Mesothelial cell of epicardium (in vitro differentiated cells): ENCODE data around the gene PDK4. TPM values are rescaled to one million over a fixed set of nuclear protein-coding genes. Genes with fewer than 3 reads are reported as not detected.

ENCODE experiments used
- DNase-seq, 2 experiments: peaks; one replicate each; pipeline ENCODE4 v3.0.0; 2021; ENCODE audit warnings: low spot score in 2 of 2; ENCODE audit not compliant: unreplicated experiment in 2 of 2
- H3K27ac Mint-ChIP-seq: 2 replicates; pipeline ENCODE4 v1.8.0; 2021; ENCODE audit warnings: mixed read lengths
- H3K27me3 Mint-ChIP-seq: 2 replicates; pipeline ENCODE4 v1.8.0; 2021; ENCODE audit warnings: low read depth, mixed read lengths
- H3K36me3 Mint-ChIP-seq: 2 replicates; pipeline ENCODE4 v1.8.0; 2021; ENCODE audit warnings: mixed read lengths
- H3K4me1 Mint-ChIP-seq: 2 replicates; pipeline ENCODE4 v1.8.0; 2021; ENCODE audit warnings: mixed read lengths
- H3K4me3 Mint-ChIP-seq: 2 replicates; pipeline ENCODE4 v1.8.0; 2021; ENCODE audit warnings: mild to moderate bottlenecking, moderate library complexity, mixed read lengths
- H3K9me3 Mint-ChIP-seq: 2 replicates; pipeline ENCODE4 v1.8.0; 2021; ENCODE audit warnings: mixed read lengths
- total RNA-seq: library from RNA; stranded (reverse); gene quantifications from 3 replicates; pipeline ENCODE4 v1.2.1, GENCODE V29; 2021
- TF ChIP-seq, protein P1 (sequence below): fragments of 200-600 bp; sonication (generic); IDR thresholded peaks from one replicate; pipeline ENCODE4 v1.5.0; 2021; ENCODE audit warnings: antibody characterized with exemption; ENCODE audit not compliant: unreplicated experiment

The PDK4 gene
- total RNA-seq, 1 donor from 2014 or later: 0.98 TPM

DNA sequence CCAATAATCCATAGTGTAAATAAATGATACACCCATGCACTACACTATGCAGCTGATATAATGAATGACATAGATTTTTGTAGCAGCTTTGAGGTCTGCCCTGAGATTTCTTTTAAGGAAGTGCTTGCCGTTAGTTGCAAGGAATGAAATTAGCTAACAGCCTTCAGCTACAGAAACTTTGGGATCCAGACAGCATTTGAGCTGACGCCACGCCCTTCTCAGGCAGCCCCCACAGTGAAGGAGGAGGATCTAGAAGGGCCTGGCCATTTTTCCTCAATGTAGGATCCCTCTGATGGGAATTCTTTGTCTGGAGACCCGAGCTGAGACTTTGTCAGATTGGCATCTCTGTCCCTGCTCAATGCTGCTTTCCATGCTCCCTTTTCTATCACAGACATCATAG lies 6.1 kb upstream of the PDK4 start:
- no peak for DNase-seq
- no peak overlapping the region for H3K4me3 Mint-ChIP-seq
- H3K9me3 Mint-ChIP-seq: peaks cover 11% of the 10 kb centered on the region
- H3K27me3 Mint-ChIP-seq: peaks cover 11% of the 10 kb centered on the region
- TF ChIP-seq, protein P1, sequence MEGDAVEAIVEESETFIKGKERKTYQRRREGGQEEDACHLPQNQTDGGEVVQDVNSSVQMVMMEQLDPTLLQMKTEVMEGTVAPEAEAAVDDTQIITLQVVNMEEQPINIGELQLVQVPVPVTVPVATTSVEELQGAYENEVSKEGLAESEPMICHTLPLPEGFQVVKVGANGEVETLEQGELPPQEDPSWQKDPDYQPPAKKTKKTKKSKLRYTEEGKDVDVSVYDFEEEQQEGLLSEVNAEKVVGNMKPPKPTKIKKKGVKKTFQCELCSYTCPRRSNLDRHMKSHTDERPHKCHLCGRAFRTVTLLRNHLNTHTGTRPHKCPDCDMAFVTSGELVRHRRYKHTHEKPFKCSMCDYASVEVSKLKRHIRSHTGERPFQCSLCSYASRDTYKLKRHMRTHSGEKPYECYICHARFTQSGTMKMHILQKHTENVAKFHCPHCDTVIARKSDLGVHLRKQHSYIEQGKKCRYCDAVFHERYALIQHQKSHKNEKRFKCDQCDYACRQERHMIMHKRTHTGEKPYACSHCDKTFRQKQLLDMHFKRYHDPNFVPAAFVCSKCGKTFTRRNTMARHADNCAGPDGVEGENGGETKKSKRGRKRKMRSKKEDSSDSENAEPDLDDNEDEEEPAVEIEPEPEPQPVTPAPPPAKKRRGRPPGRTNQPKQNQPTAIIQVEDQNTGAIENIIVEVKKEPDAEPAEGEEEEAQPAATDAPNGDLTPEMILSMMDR: no peak
- no peaks in the 10 kb centered on the region for H3K4me1 Mint-ChIP-seq
- H3K36me3 Mint-ChIP-seq: no peaks in the 10 kb centered on the region
- H3K27ac Mint-ChIP-seq: no peak overlapping the region

DNA sequence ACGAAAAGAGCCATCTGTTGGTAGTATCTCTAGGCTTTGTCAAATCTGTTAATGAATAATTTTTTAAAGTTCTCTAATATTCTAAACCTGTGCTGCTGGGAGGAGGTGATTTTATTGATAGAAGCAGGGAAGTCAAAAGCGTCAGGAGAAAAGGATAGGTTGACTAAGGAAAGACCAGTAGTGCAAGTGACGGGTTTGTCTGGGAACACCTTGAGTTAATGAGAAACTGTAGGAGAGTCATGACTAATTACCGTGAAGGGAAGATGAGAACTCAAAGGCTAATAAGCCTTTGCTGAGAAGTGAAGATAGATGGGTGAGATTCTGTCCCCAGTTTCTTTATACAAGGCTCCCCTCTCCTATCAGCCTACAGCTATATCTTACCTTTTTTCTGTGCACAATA lies 5.0 kb upstream of the PDK4 start:
- peaks cover 16% of the 10 kb centered on the region for H3K27me3 Mint-ChIP-seq

DNA sequence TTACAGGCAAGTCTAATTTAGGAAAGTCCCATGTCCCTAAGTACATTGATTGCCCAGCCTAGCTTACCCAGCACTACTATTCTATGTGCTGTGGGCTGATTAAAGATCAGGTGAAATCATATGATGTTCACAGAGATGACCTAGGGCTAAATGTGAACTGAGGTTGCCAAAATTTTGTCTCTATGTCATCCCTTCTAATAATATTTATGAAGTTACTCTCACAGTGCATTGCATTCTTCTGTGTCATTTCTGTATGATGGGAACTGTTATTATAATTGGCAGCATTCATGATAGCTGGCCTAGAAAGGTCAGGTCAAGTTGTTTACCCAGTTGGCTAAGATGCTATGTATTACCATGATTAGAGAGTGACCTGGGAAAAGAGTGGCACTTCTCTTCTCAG lies 2.8 kb upstream of the PDK4 start:
- H3K4me1 Mint-ChIP-seq: peaks cover 10% of the 10 kb centered on the region
- peaks cover 23% of the 10 kb centered on the region for H3K27me3 Mint-ChIP-seq
- TF ChIP-seq, protein P1: no peak

More for the DNA sequence above, 5.0 kb upstream of the PDK4 start:
- Mint-ChIP-seq H3K27ac (no peak overlapping the region), H3K4me3 (no peak overlapping the region), H3K9me3 (peaks cover 3% of the 10 kb centered on the region), H3K4me1 (peaks cover 5% of the 10 kb centered on the region), H3K36me3 (no peaks in the 10 kb centered on the region)
- DNase-seq: no peak
- TF ChIP-seq, protein P1: no peak

DNA sequence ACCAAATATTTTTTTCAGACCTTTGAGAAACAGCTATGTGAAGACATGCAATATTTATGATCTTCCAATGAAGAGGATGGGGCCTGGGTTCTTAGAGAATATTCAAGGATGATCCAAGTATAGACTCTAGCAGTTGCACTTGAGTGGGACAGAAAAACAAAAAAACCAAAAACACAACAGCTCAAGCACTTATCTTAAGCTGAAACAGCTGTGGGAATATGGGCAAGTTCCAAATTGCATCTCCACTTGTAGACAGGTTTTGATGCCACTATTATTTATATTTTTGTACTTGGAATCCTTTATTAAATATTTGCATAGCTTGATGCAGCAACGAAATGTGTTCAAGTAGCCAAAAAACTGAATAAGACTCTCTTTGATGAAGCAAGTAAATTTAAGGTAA lies 2.2 kb upstream of the PDK4 start:
- Mint-ChIP-seq H3K27me3 (peaks cover 23% of the 10 kb centered on the region), H3K9me3 (no peaks in the 10 kb centered on the region), H3K4me3 (no peak overlapping the region), H3K4me1 (peaks cover 11% of the 10 kb centered on the region), H3K27ac (no peak overlapping the region), H3K36me3 (no peaks in the 10 kb centered on the region)
- TF ChIP-seq, protein P1: no peak
- DNase-seq: no peak

More for the DNA sequence above, 2.8 kb upstream of the PDK4 start:
- no peak overlapping the region for H3K27ac Mint-ChIP-seq
- no peak overlapping the region for H3K4me3 Mint-ChIP-seq
- H3K36me3 Mint-ChIP-seq: no peaks in the 10 kb centered on the region
- no peaks in the 10 kb centered on the region for H3K9me3 Mint-ChIP-seq
- DNase-seq: no peak

DNA sequence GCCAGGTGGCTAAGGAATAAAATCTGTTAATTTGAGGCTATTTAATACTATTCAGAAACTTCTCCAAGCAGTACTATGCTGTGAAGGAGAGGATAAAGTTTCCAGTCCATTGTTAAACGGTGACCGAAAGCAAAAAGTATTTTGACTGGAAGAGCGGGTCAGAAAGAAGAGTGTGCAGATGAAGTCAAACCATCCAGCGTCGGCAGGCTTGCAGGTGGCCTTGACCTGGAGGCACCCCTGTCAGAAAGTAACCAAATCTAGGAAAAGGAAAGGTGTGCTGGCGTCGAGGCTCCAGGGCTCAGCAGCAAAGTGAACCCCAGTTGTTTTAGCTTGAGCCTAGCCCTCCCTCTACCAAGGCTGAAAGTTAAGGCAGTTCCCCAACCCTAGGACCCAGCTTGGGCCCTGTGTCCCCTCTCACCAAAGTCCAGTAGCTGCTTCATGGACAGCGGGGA lies 544 bp downstream of the PDK4 start:
- H3K36me3 Mint-ChIP-seq: no peaks in the 10 kb centered on the region
- DNase-seq: no peak
- peaks cover 22% of the 10 kb centered on the region for H3K27me3 Mint-ChIP-seq
- peak overlapping the region; percentile 90 for H3K4me3 Mint-ChIP-seq
- H3K9me3 Mint-ChIP-seq: no peaks in the 10 kb centered on the region
- TF ChIP-seq, protein P1: no peak
- no peak overlapping the region for H3K27ac Mint-ChIP-seq
- peaks cover 13% of the 10 kb centered on the region for H3K4me1 Mint-ChIP-seq

DNA sequence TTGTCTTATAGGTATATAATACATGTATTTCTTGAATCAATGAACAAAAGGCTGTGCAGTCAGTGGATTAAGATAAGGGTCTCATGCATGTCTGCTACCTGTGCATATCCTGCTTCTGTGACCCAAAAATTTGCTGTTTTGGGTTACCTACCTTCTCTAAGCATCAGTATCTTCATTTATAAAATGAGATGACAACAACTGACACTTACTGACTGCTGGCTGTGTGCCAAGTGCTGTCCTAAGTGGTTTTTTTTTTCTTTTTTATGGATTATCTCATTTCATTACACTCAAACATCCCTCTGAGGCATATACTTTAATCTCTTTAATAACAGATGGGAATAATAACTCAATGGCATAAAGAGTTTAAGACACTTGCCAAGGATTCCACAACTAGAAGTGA lies 2.1 kb downstream of the PDK4 start:
- H3K27me3 Mint-ChIP-seq: peaks cover 13% of the 10 kb centered on the region
- no peaks in the 10 kb centered on the region for H3K9me3 Mint-ChIP-seq
- no peaks in the 10 kb centered on the region for H3K36me3 Mint-ChIP-seq
- no peak for DNase-seq
- TF ChIP-seq, protein P1: no peak
- H3K27ac Mint-ChIP-seq: no peak overlapping the region
- H3K4me1 Mint-ChIP-seq: peaks cover 13% of the 10 kb centered on the region
- no peak overlapping the region for H3K4me3 Mint-ChIP-seq
